T-helper 2 cell treated with Interferon-gamma antibody and Interleukin-4, amounts not matched to agents 100 ng/mL and 5 ng/mL, for 36 hours (primary cell): ENCODE measurements around the gene CAPN2. TPM values are rescaled to one million over a fixed set of nuclear protein-coding genes. Genes with fewer than 3 reads are reported as not detected.

Experiments
- intact Hi-C: fragments of 100-400 bp; cut with micrococcal nuclease; formaldehyde crosslinking; loops from one replicate; pipeline ENCODE4 v1.15.1; 2023
- total RNA-seq: library from RNA; stranded (reverse); gene quantifications from 2 replicates; pipeline ENCODE4 v1.2.3, GENCODE V29; 2022

Gene CAPN2
- total RNA-seq, 1 donor from 2014 or later: 187 TPM

- intact Hi-C loops: no loop called here
These were observed 107.6 kb downstream of the CAPN2 start for GRCh38 chr1:223819730-223820514.

GRCh38 chr1:223820515-223820858, 108.1 kb downstream of the CAPN2 start:
- intact Hi-C loops: no loop called here

GRCh38 chr1:223820971-223821370, 108.6 kb downstream of the CAPN2 start:
- intact Hi-C loops: no loop called here

- intact Hi-C loops: no loop called here
These were observed 111.9 kb downstream of the CAPN2 start for GRCh38 chr1:223824287-223824686.

- intact Hi-C loops: no loop called here
These were observed 112.4 kb downstream of the CAPN2 start for GRCh38 chr1:223824712-223825111.

Other genes with a start within 250 kb of the CAPN2 start
- gene CAPN8, start 46.8 kb upstream of the CAPN2 start, total RNA-seq: not detected in 2 replicates
- 25.3 and 27.6 TPM in 2 replicates for gene TP53BP2, start 133.4 kb downstream of the CAPN2 start, total RNA-seq